CD4-positive, alpha-beta T cell (primary cell): ENCODE results near the gene MACROH2A1. TPM values are rescaled to one million over a fixed set of nuclear protein-coding genes. Genes with fewer than 3 reads are reported as not detected.

Experiments used
- ATAC-seq: fragments of 200-7000 bp; cut with Tn5 transposase; one replicate; pipeline ENCODE4 v1.10.0; 2022; ENCODE audit warnings: mild to moderate bottlenecking; ENCODE audit not compliant: poor library complexity
- CTCF ChIA-PET: fragments of 350-600 bp; sonication (Branson Sonifier 250); formaldehyde crosslinking; loops from one replicate; lab custom pipeline; 2021; ENCODE audit warnings: antibody characterized with exemption, inconsistent platforms; lab: Charles Lee
- POLR2A ChIA-PET: fragments of 350-600 bp; sonication (Branson Sonifier 250); formaldehyde crosslinking; loops from one replicate; lab custom pipeline; 2021; ENCODE audit warnings: antibody characterized with exemption, inconsistent platforms; lab: Charles Lee
- DNase-seq, 14 experiments: peaks; one replicate each; pipeline ENCODE4 v3.0.0-alpha.2; 2013 to 2020; ENCODE audit warnings: mixed read lengths in 2 of 14
- H3K27ac ChIP-seq, 2 donors: one replicate each; pipeline versions ENCODE4 v1.5.1 to v1.7.0; 2013; ENCODE audit warnings: low read length in 2 of 2, low read depth in 1 of 2, mild to moderate bottlenecking in 1 of 2
- H3K27me3 ChIP-seq, 2 experiments: 1 replicate in 1 of 2; 2 replicates in 1 of 2; pipeline versions ENCODE4 v1.6.1 to v1.7.0; 2013; ENCODE audit warnings: low read length in 2 of 2, control low read depth in 1 of 2, mild to moderate bottlenecking in 1 of 2, moderate library complexity in 1 of 2; ENCODE audit not compliant: insufficient read depth in 2 of 2, control insufficient read depth in 1 of 2
- H3K36me3 ChIP-seq: one replicate; pipeline ENCODE4 v1.6.1; 2013; ENCODE audit warnings: low read length, control low read depth; ENCODE audit not compliant: insufficient read depth
- H3K4me1 ChIP-seq: one replicate; pipeline ENCODE4 v1.6.1; 2013; ENCODE audit warnings: low read length, control low read depth; ENCODE audit not compliant: insufficient read depth
- H3K4me3 ChIP-seq: one replicate; pipeline ENCODE4 v1.5.1; 2013; ENCODE audit warnings: mild to moderate bottlenecking, low read length, moderate library complexity
- H3K9me3 ChIP-seq, 2 experiments: 1 replicate in 1 of 2; 2 replicates in 1 of 2; pipeline versions ENCODE4 v1.6.1 to v1.7.0; 2013; ENCODE audit warnings: low read length in 2 of 2, mild to moderate bottlenecking in 2 of 2, control low read depth in 1 of 2, moderate library complexity in 1 of 2; ENCODE audit not compliant: control insufficient read depth in 1 of 2, insufficient read depth in 1 of 2
- H3K27ac Mint-ChIP-seq: one replicate; pipeline ENCODE4 v1.8.0; 2020; ENCODE audit warnings: mixed read lengths
- H3K27me3 Mint-ChIP-seq: one replicate; pipeline ENCODE4 v1.8.0; 2021; ENCODE audit warnings: mixed read lengths
- H3K36me3 Mint-ChIP-seq: one replicate; pipeline ENCODE4 v1.8.0; 2021; ENCODE audit warnings: low read depth, mixed read lengths
- H3K4me1 Mint-ChIP-seq: one replicate; pipeline ENCODE4 v1.8.0; 2021; ENCODE audit warnings: low read depth, mixed read lengths
- H3K4me3 Mint-ChIP-seq: one replicate; pipeline ENCODE4 v1.8.0; 2020; ENCODE audit warnings: mild to moderate bottlenecking, mixed read lengths
- H3K9me3 Mint-ChIP-seq: one replicate; pipeline ENCODE4 v1.8.0; 2020; ENCODE audit warnings: mixed read lengths
- CTCF ChIP-seq: fragments of 200-600 bp; IDR thresholded peaks from one replicate; pipeline ENCODE4 v1.8.0; 2022; ENCODE audit warnings: antibody characterized with exemption, mild to moderate bottlenecking
- intact Hi-C, 2 experiments: fragments of 100-400 bp; cut with DNase I in 1 of 2; cut with micrococcal nuclease in 1 of 2; formaldehyde crosslinking; loops; one replicate each; pipeline versions ENCODE4 v1.15.1 to v1.9.0; 2023 to 2025; cut with DNase I, micrococcal nuclease
- total RNA-seq, 174 experiments: library from RNA in 2 of 174; stranded (reverse) in 2 of 174; gene quantifications; one replicate each; pipeline ENCODE4 v1.2.3 and lab custom pipeline; 2021 to 2026

The MACROH2A1 gene
- total RNA-seq, 2 experiments from 2014 or later: 114 to 120 TPM

- intact Hi-C loops: no loop called here
- Mint-ChIP-seq H3K36me3 (peaks cover 86% of the 10 kb centered on the region), H3K27me3 (no peaks in the 10 kb centered on the region), H3K4me3 (no peak overlapping the region), H3K9me3 (no peaks in the 10 kb centered on the region), H3K27ac (peak overlapping the region; percentile 63), H3K4me1 (peaks cover 15% of the 10 kb centered on the region)
- TF ChIP-seq CTCF: no peak
- no peaks in the 10 kb centered on the region for H3K9me3 ChIP-seq
- no peak for ATAC-seq
- H3K36me3 ChIP-seq: peaks cover 60% of the 10 kb centered on the region
- no peak for DNase-seq
- CTCF ChIA-PET: no interaction called here
- H3K4me3 ChIP-seq: no peak overlapping the region
- H3K27me3 ChIP-seq: no peaks in the 10 kb centered on the region
- no peak overlapping the region for H3K27ac ChIP-seq
- H3K4me1 ChIP-seq: peaks cover 3% of the 10 kb centered on the region
- POLR2A ChIA-PET: no interaction called here
Observed at GRCh38 chr5:135360278-135361274, 38.5 kb downstream of the MACROH2A1 start.

- Mint-ChIP-seq H3K36me3 (peaks cover 86% of the 10 kb centered on the region), H3K4me1 (peaks cover 15% of the 10 kb centered on the region), H3K27me3 (no peaks in the 10 kb centered on the region), H3K27ac (peak overlapping the region; percentile 63), H3K9me3 (no peaks in the 10 kb centered on the region), H3K4me3 (no peak overlapping the region)
- no peak for TF ChIP-seq CTCF
- DNase-seq (no peak), ATAC-seq (no peak)
- ChIA-PET CTCF (no interaction called here), POLR2A (no interaction called here)
- Histone ChIP-seq H3K4me3 (no peak overlapping the region), H3K27me3 (no peaks in the 10 kb centered on the region), H3K4me1 (peaks cover 3% of the 10 kb centered on the region), H3K36me3 (peaks cover 60% of the 10 kb centered on the region), H3K9me3 (no peaks in the 10 kb centered on the region), H3K27ac (no peak overlapping the region)
- intact Hi-C loops: no loop called here
Observed at GRCh38 chr5:135359374-135360165, 39.5 kb downstream of the MACROH2A1 start.

- H3K36me3 Mint-ChIP-seq: peaks cover 87% of the 10 kb centered on the region
- H3K36me3 ChIP-seq: peaks cover 68% of the 10 kb centered on the region
- intact Hi-C loops: no loop called here
Observed at GRCh38 chr5:135357685-135358084, 41.3 kb downstream of the MACROH2A1 start.

More at GRCh38 chr5:135357685-135358084, 41.3 kb downstream of the MACROH2A1 start:
- ChIA-PET CTCF (no interaction called here), POLR2A (no interaction called here)
- H3K4me3 Mint-ChIP-seq: no peak overlapping the region
- Histone ChIP-seq H3K4me3 (no peak overlapping the region), H3K4me1 (peaks cover 3% of the 10 kb centered on the region), H3K27me3 (no peaks in the 10 kb centered on the region), H3K9me3 (no peaks in the 10 kb centered on the region), H3K27ac (no peak overlapping the region)
- DNase-seq (no peak), ATAC-seq (no peak)
- no peak for TF ChIP-seq CTCF
- peaks cover 15% of the 10 kb centered on the region for H3K4me1 Mint-ChIP-seq
- H3K9me3 Mint-ChIP-seq: no peaks in the 10 kb centered on the region
- H3K27me3 Mint-ChIP-seq: no peaks in the 10 kb centered on the region
- no peak overlapping the region for H3K27ac Mint-ChIP-seq
